PC-9 (cell line): ENCODE measurements around the gene GAA. TPM values are rescaled to one million over a fixed set of nuclear protein-coding genes. Genes with fewer than 3 reads are reported as not detected.

ENCODE experiments used
- BruUV-seq: library from RNA; stranded (reverse); fragments of 400-500 nt; replicated peaks from 2 replicates; lab custom pipeline; 2021; lab: Mats Ljungman, UMichigan
- CTCF ChIA-PET: fragments of 300-600 bp; sonication (Branson Sonifier 250); formaldehyde crosslinking; loops from one replicate; lab custom pipeline; 2022; ENCODE audit warnings: antibody characterized with exemption; lab: Charles Lee
- POLR2A ChIA-PET: fragments of 300-600 bp; sonication (Branson Sonifier 250); formaldehyde crosslinking; loops from one replicate; lab custom pipeline; 2022; ENCODE audit warnings: antibody characterized with exemption; ENCODE audit not compliant: unreplicated experiment; lab: Charles Lee
- DNase-seq, 2 experiments: peaks; one replicate each; pipeline versions ENCODE4 v3.0.0 to v3.0.0-alpha.2; 2015 to 2022; ENCODE audit warnings: mixed read lengths in 1 of 2
- H2AFZ ChIP-seq: fragments of 200-600 bp; sonication (generic); 2 replicates; pipeline ENCODE4 v1.8.1; 2017; ENCODE audit warnings: antibody characterized with exemption
- H3F3A ChIP-seq: fragments of 200-600 bp; sonication (generic); 2 replicates; pipeline ENCODE4 v1.8.1; 2017; ENCODE audit warnings: antibody characterized with exemption, mild to moderate bottlenecking, low read depth; ENCODE audit not compliant: insufficient read depth
- H3K27ac ChIP-seq: fragments of 200-600 bp; sonication (generic); 2 replicates; pipeline ENCODE4 v1.6.1; 2016; ENCODE audit warnings: mixed run types
- H3K27me3 ChIP-seq: fragments of 200-600 bp; sonication (generic); 2 replicates; pipeline ENCODE4 v1.6.1; 2016; ENCODE audit warnings: low read depth, mixed run types; ENCODE audit not compliant: insufficient read depth
- H3K36me3 ChIP-seq: fragments of 200-600 bp; sonication (generic); 2 replicates; pipeline ENCODE4 v1.6.1; 2016; ENCODE audit warnings: low read depth, mixed run types
- H3K4me1 ChIP-seq: fragments of 200-600 bp; sonication (generic); replicated peaks from 2 replicates; pipeline ENCODE4 v1.6.1; 2016; ENCODE audit warnings: mixed run types; ENCODE audit not compliant: insufficient read depth
- H3K4me2 ChIP-seq: fragments of 200-600 bp; sonication (generic); 2 replicates; pipeline ENCODE4 v1.6.1; 2017; ENCODE audit warnings: mixed run types
- H3K4me3 ChIP-seq: fragments of 200-600 bp; sonication (generic); 2 replicates; pipeline ENCODE4 v1.6.1; 2016; ENCODE audit warnings: mixed run types
- H3K79me2 ChIP-seq: fragments of 200-600 bp; sonication (generic); 2 replicates; pipeline ENCODE4 v1.6.1; 2017; ENCODE audit warnings: low read depth, mixed run types
- H3K9me2 ChIP-seq: fragments of 200-600 bp; sonication (generic); 2 replicates; pipeline ENCODE4 v1.8.1; 2017; ENCODE audit warnings: mild to moderate bottlenecking; ENCODE audit not compliant: insufficient read depth
- H3K9me3 ChIP-seq: fragments of 200-600 bp; sonication (generic); 2 replicates; pipeline ENCODE4 v1.8.1; 2016; ENCODE audit warnings: low read depth; ENCODE audit not compliant: insufficient read depth
- H4K20me1 ChIP-seq: fragments of 200-600 bp; sonication (generic); 2 replicates; pipeline ENCODE4 v1.8.1; 2017; ENCODE audit not compliant: insufficient read depth
- CTCF ChIP-seq: fragments of 200-600 bp; sonication (generic); conservative IDR thresholded peaks from 2 replicates; pipeline ENCODE4 v1.6.1; 2017; ENCODE audit warnings: mixed run types, antibody characterized with exemption, mild to moderate bottlenecking, moderate library complexity
- EZH2 ChIP-seq: fragments of 200-600 bp; sonication (generic); IDR thresholded peaks from 2 replicates; pipeline ENCODE4 v1.8.0; 2017; ENCODE audit warnings: antibody characterized with exemption, low read depth
- intact Hi-C: fragments of 100-400 bp; cut with micrococcal nuclease; formaldehyde crosslinking; loops from one replicate; pipeline ENCODE4 v1.10.0; 2022; ENCODE audit not compliant: unreplicated experiment
- total RNA-seq: library from RNA; stranded (reverse); gene quantifications from 2 replicates; pipeline ENCODE4 v1.2.3, GENCODE V29; 2021

The GAA gene
- total RNA-seq, 1 experiment from 2014 or later, result 86.9 TPM

GRCh38 chr17:80091376-80091775 lies 10.0 kb upstream of the GAA start:
- POLR2A ChIA-PET, result no interaction called here

GRCh38 chr17:80092959-80093358 lies 8.4 kb upstream of the GAA start:
- no peak for TF ChIP-seq CTCF
- TF ChIP-seq EZH2, result no peak
- peaks cover 3% of the 10 kb centered on the region; the same call in 1 of the 2 replicates for H3K27me3 ChIP-seq
- no peaks in the 10 kb centered on the region for H3K4me1 ChIP-seq
- H3K4me2 ChIP-seq, result no peak overlapping the region
- ChIA-PET CTCF (no interaction called here), POLR2A (interaction anchor here (0.6 kb wide), 1 partner anchor 168 kb away, joined by 3 read pairs; the partner anchor contains the start of gene RNF213)
- H3K9me3 ChIP-seq, result no peaks in the 10 kb centered on the region
- no peak overlapping the region for H3K4me3 ChIP-seq
- H3F3A ChIP-seq, result no peaks in the 10 kb centered on the region
- DNase-seq, result no peak
- no peaks in the 10 kb centered on the region for H3K36me3 ChIP-seq
- no peaks in the 10 kb centered on the region for H3K9me2 ChIP-seq
- H3K27ac ChIP-seq, result no peak overlapping the region
- H2AFZ ChIP-seq, result no peak overlapping the region
- intact Hi-C loops, result no loop called here
- no peaks in the 10 kb centered on the region for H3K79me2 ChIP-seq
- BruUV-seq, result no TSS peak
- no peaks in the 10 kb centered on the region for H4K20me1 ChIP-seq

More at GRCh38 chr17:80091376-80091775, 10.0 kb upstream of the GAA start:
- intact Hi-C loops, result no loop called here
- Histone ChIP-seq H3K9me2 (no peaks in the 10 kb centered on the region), H4K20me1 (no peaks in the 10 kb centered on the region), H3K36me3 (no peaks in the 10 kb centered on the region), H3K4me1 (no peaks in the 10 kb centered on the region), H3F3A (no peaks in the 10 kb centered on the region), H3K27me3 (peaks cover 17% of the 10 kb centered on the region; the same call in 1 of the 2 replicates), H3K79me2 (no peaks in the 10 kb centered on the region), H3K4me3 (no peak overlapping the region), H3K4me2 (no peak overlapping the region), H2AFZ (no peak overlapping the region), H3K9me3 (no peaks in the 10 kb centered on the region), H3K27ac (no peak overlapping the region)
- BruUV-seq, result no TSS peak
- TF ChIP-seq EZH2, result no peak
- no peak for TF ChIP-seq CTCF
- CTCF ChIA-PET, result no interaction called here
- no peak for DNase-seq

GRCh38 chr17:80095038-80095843 lies 6.1 kb upstream of the GAA start:
- Histone ChIP-seq H3K4me1 (no peaks in the 10 kb centered on the region), H4K20me1 (no peaks in the 10 kb centered on the region)

More at GRCh38 chr17:80095038-80095843, 6.1 kb upstream of the GAA start:
- ChIA-PET CTCF (interaction anchor here (0.6 kb wide), 1 partner anchor 285 kb away, joined by 4 read pairs; no protein-coding TSS in a partner anchor), POLR2A (no interaction called here)
- Histone ChIP-seq H3F3A (no peaks in the 10 kb centered on the region), H3K27ac (no peak overlapping the region), H3K9me2 (no peaks in the 10 kb centered on the region), H3K4me2 (no peak overlapping the region), H2AFZ (no peak overlapping the region), H3K4me3 (no peak overlapping the region), H3K27me3 (no peaks in the 10 kb centered on the region), H3K36me3 (no peaks in the 10 kb centered on the region), H3K9me3 (no peaks in the 10 kb centered on the region), H3K79me2 (no peaks in the 10 kb centered on the region)
- DNase-seq, result no peak
- intact Hi-C loops, result no loop called here
- BruUV-seq, result no TSS peak
- no peak for TF ChIP-seq CTCF
- no peak for TF ChIP-seq EZH2
